Measurements from ENCODE around the gene IL34. TPM values are rescaled to one million over a fixed set of nuclear protein-coding genes. Genes with fewer than 3 reads are reported as not detected.

The IL34 gene
- total RNA-seq, 3 donors from 2014 or later (not counting 1 experiment from before 2014, with no cell fraction given) = 0.48 to 0.54 TPM; not detected in 1

- no peaks in the 10 kb centered on the region for H3K36me3 Mint-ChIP-seq
- H3K4me1 Mint-ChIP-seq = peaks cover 0 to 4% of the 10 kb centered on the region in 2 donors
- TF ChIP-seq CTCF (IDR thresholded peaks at IDR 0.05) = no peak
- H3K27me3 ChIP-seq (ENCODE audit: control insufficient read depth, insufficient read depth, low read length) = no peaks in the 10 kb centered on the region
- ATAC-seq = no peak
- DNase-seq = no peak
- H3K9me3 ChIP-seq (ENCODE audit: control insufficient read depth, insufficient read depth, low read length) = no peaks in the 10 kb centered on the region
- no peaks in the 10 kb centered on the region for H3K4me1 ChIP-seq (ENCODE audit: control insufficient read depth, insufficient read depth, low read length)
- H3K9me3 Mint-ChIP-seq = no peaks in the 10 kb centered on the region
- H3K27ac Mint-ChIP-seq = no peak overlapping the region
- H3K27ac ChIP-seq (ENCODE audit: low read length) = no peak overlapping the region
- intact Hi-C loops (cut with micrococcal nuclease) = no loop called here
- H3K4me3 ChIP-seq (ENCODE audit: low read length) = no peak overlapping the region
- H3K27me3 Mint-ChIP-seq (ENCODE audit: low read depth in 2 of 2) = no peaks in the 10 kb centered on the region
- 96% methylated on average over 8 of the region's 8 CpGs for WGBS (ENCODE audit: insufficient coverage)
- H3K36me3 ChIP-seq (ENCODE audit: control insufficient read depth, insufficient read depth, low read length) = no peaks in the 10 kb centered on the region
- H3K4me3 Mint-ChIP-seq = no peak overlapping the region
These were observed 58.7 kb downstream of the IL34 start for GRCh38 chr16:70705056-70705455.

- H3K27me3 ChIP-seq (ENCODE audit: control insufficient read depth, insufficient read depth, low read length) = no peaks in the 10 kb centered on the region
- ATAC-seq (no peak), DNase-seq (no peak)
- H3K36me3 Mint-ChIP-seq = no peaks in the 10 kb centered on the region
- WGBS (ENCODE audit: insufficient coverage) = 95% methylated on average over 7 of the region's 7 CpGs
- H3K36me3 ChIP-seq (ENCODE audit: control insufficient read depth, insufficient read depth, low read length) = no peaks in the 10 kb centered on the region
- no peak overlapping the region for H3K4me3 ChIP-seq (ENCODE audit: low read length)
- no peak overlapping the region for H3K27ac Mint-ChIP-seq
- no peak overlapping the region for H3K27ac ChIP-seq (ENCODE audit: low read length)
- TF ChIP-seq CTCF (IDR thresholded peaks at IDR 0.05) = no peak
- H3K4me1 Mint-ChIP-seq = peaks cover 0 to 4% of the 10 kb centered on the region in 2 donors
- H3K9me3 Mint-ChIP-seq = no peaks in the 10 kb centered on the region
- intact Hi-C loops (cut with micrococcal nuclease) = no loop called here
- no peaks in the 10 kb centered on the region for H3K27me3 Mint-ChIP-seq (ENCODE audit: low read depth in 2 of 2)
- no peaks in the 10 kb centered on the region for H3K4me1 ChIP-seq (ENCODE audit: control insufficient read depth, insufficient read depth, low read length)
- no peak overlapping the region for H3K4me3 Mint-ChIP-seq
- no peaks in the 10 kb centered on the region for H3K9me3 ChIP-seq (ENCODE audit: control insufficient read depth, insufficient read depth, low read length)
These were observed 60.6 kb downstream of the IL34 start for GRCh38 chr16:70706948-70707465.

GRCh38 chr16:70708366-70709246, 62.2 kb downstream of the IL34 start:
- no peak for TF ChIP-seq CTCF (IDR thresholded peaks at IDR 0.05)
- Histone ChIP-seq H3K9me3 (ENCODE audit: control insufficient read depth, insufficient read depth, low read length) (no peaks in the 10 kb centered on the region), H3K4me1 (ENCODE audit: control insufficient read depth, insufficient read depth, low read length) (no peaks in the 10 kb centered on the region), H3K27me3 (ENCODE audit: control insufficient read depth, insufficient read depth, low read length) (no peaks in the 10 kb centered on the region), H3K27ac (ENCODE audit: low read length) (no peak overlapping the region), H3K36me3 (ENCODE audit: control insufficient read depth, insufficient read depth, low read length) (no peaks in the 10 kb centered on the region), H3K4me3 (ENCODE audit: low read length) (no peak overlapping the region)
- ATAC-seq (no peak), DNase-seq (no peak)
- no peaks in the 10 kb centered on the region for H3K9me3 Mint-ChIP-seq
- intact Hi-C loops (cut with micrococcal nuclease) = no loop called here
- no peak overlapping the region for H3K27ac Mint-ChIP-seq
- H3K4me3 Mint-ChIP-seq = no peak overlapping the region
- H3K4me1 Mint-ChIP-seq = peaks cover 0 to 4% of the 10 kb centered on the region in 2 donors
- 92% methylated on average over 20 of the region's 20 CpGs for WGBS (ENCODE audit: insufficient coverage)
- no peaks in the 10 kb centered on the region for H3K27me3 Mint-ChIP-seq (ENCODE audit: low read depth in 2 of 2)
- no peaks in the 10 kb centered on the region for H3K36me3 Mint-ChIP-seq

All from natural killer cell (primary cell).